Upper lobe of left lung (tissue), 6 donors: ENCODE results near the gene NRXN2. TPM values are rescaled to one million over a fixed set of nuclear protein-coding genes. Genes with fewer than 3 reads are reported as not detected.

Experiments
- ATAC-seq, 2 donors: fragments of 200-7000 bp; cut with Tn5 transposase; one replicate each; pipeline ENCODE4 v1.9.1; 2022; ENCODE audit warnings: mild to moderate bottlenecking in 2 of 2, moderate library complexity in 2 of 2; ENCODE audit not compliant: low FRiP score in 2 of 2
- DNase-seq, 2 donors: peaks; one replicate each; pipeline ENCODE4 v3.0.0-alpha.2; 2019 to 2020
- H3K27ac ChIP-seq, 4 donors: fragments of 200-600 bp; sonication (generic); one replicate each; pipeline ENCODE4 v1.5.1; 2016 to 2019
- H3K27me3 ChIP-seq, 4 donors: fragments of 200-600 bp; sonication (generic); one replicate each; pipeline ENCODE4 v1.5.1; 2017 to 2019
- H3K36me3 ChIP-seq, 4 donors: fragments of 200-600 bp; sonication (generic); one replicate each; pipeline ENCODE4 v1.5.1; 2016 to 2019
- H3K4me1 ChIP-seq, 4 donors: fragments of 200-600 bp; sonication (generic); one replicate each; pipeline ENCODE4 v1.5.1; 2018 to 2019
- H3K4me3 ChIP-seq, 4 donors: fragments of 200-600 bp; sonication (generic); one replicate each; pipeline ENCODE4 v1.5.1; 2017 to 2019; ENCODE audit warnings: mild to moderate bottlenecking in 2 of 4, moderate library complexity in 1 of 4
- H3K9me3 ChIP-seq, 4 donors: fragments of 200-600 bp; sonication (generic); one replicate each; pipeline ENCODE4 v1.5.1; 2018 to 2019
- EP300 ChIP-seq, 4 donors: sonication (generic); formaldehyde crosslinking; IDR thresholded peaks; one replicate each; pipeline ENCODE4 v1.5.1; 2017; ENCODE audit warnings: antibody characterized with exemption in 4 of 4, control low read depth in 2 of 4
- WGBS, 2 donors: methylation state at CpG; one replicate each; pipeline ENCODE4 v1.1.5; 2017 to 2018; 5-methylcytosine and 5-hydroxymethylcytosine counted together
- total RNA-seq, 6 donors: library from RNA; depleted of rRNA in 4 of 6; stranded (reverse); fragments of >200 nt in 4 of 6; gene quantifications; one replicate each; pipeline versions ENCODE4 v1.1.0 to v1.2.1, GENCODE V29; 2016 to 2021
- donor health status: DM: no; HTN: no; CAD: no; lungs with moderate emphysema.
- donor health status: DM: no; HTN: yes; CAD: no; lungs with severe emphysema.

Gene NRXN2
- total RNA-seq, 6 donors from 2014 or later, result 0.59 to 21.6 (median 2.9) TPM; not detected in 2

DNA sequence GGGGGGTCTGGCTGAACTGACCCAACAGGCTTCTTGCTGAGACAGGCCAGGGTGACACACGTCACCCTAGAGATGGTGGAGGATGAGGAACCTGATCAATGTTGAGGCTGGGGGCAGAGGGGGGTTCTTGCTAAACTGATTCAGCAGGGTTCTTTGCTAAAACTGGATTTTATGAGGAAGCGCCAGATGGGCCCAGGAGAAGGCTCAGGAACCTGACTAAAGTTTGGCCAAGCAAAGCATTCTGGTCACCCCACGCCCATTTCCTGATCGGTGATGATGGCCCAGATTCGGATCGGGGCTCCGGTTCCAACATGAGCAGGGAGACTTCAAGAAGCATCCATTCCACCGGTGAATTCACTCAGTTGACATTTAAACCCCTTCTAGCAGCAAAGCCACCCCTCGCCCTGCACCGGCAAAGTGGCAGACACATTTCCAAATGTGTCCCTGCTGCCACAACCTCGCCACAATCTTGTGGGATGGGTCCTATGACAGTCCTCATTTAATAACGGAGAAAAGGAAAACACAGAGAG lies 166.2 kb downstream of the NRXN2 start:
- H3K4me3 ChIP-seq, result no peak overlapping the region
- no peak for TF ChIP-seq EP300 (IDR thresholded peaks at IDR 0.05)
- no peaks in the 10 kb centered on the region for H3K36me3 ChIP-seq
- ATAC-seq, result no peak
- DNase-seq, result no peak
- 92 to 95% methylated on average over 10 to 12 of the region's 12 CpGs for WGBS, 2 donors
- H3K4me1 ChIP-seq, result peaks cover 0 to 4% (median 0%) of the 10 kb centered on the region in 4 donors
- H3K27ac ChIP-seq, result no peak overlapping the region
- H3K27me3 ChIP-seq, result no peaks in the 10 kb centered on the region
- no peaks in the 10 kb centered on the region for H3K9me3 ChIP-seq

Other genes starting within 250 kb of the NRXN2 start
- not detected for gene SLC22A11, start 167.3 kb downstream of the NRXN2 start, total RNA-seq
- gene SLC22A12, start 132.0 kb downstream of the NRXN2 start, total RNA-seq, result not detected
- gene RASGRP2, start 20.9 kb upstream of the NRXN2 start, total RNA-seq, result 10 to 100 TPM; 20.5 to 80.7 (median 33.9) TPM
- gene PYGM, start 36.8 kb upstream of the NRXN2 start, total RNA-seq, result 1 to 10 TPM; 1.0 to 3.7 (median 1.5) TPM
- gene SF1, start 55.3 kb upstream of the NRXN2 start, total RNA-seq, result 100 to 1,000 TPM; 231 to 625 (median 265) TPM
- 10 to 100 TPM; 19.0 to 84.7 (median 29.2) TPM for gene MAP4K2, start 80.0 kb upstream of the NRXN2 start, total RNA-seq
- gene MEN1, start 87.4 kb upstream of the NRXN2 start, total RNA-seq, result 10 to 100 TPM; 15.4 to 47.1 (median 24.4) TPM
- gene CDC42BPG, start 121.5 kb upstream of the NRXN2 start, total RNA-seq, result 10 to 100 TPM; 21.6 to 62.4 (median 26.0) TPM
- gene EHD1, start 155.4 kb upstream of the NRXN2 start, total RNA-seq, result 100 to 1,000 TPM in 4 of 6 donors, 10 to 100 TPM in 2; 43.0 to 167 (median 103) TPM
- 10 to 100 TPM; 24.6 to 59.2 (median 33.3) TPM for gene ATG2A, start 194.0 kb upstream of the NRXN2 start, total RNA-seq
- 10 to 100 TPM; 21.0 to 48.1 (median 27.5) TPM for gene PPP2R5B, start 201.5 kb upstream of the NRXN2 start, total RNA-seq
- not detected for gene GPHA2, start 212.7 kb upstream of the NRXN2 start, total RNA-seq
- gene MAJIN, start 248.9 kb upstream of the NRXN2 start, total RNA-seq, result under 1 TPM in 1 of 6 donors, not detected in 5; 0.15 TPM